ENCODE results near the gene LAMA4.

DNA sequence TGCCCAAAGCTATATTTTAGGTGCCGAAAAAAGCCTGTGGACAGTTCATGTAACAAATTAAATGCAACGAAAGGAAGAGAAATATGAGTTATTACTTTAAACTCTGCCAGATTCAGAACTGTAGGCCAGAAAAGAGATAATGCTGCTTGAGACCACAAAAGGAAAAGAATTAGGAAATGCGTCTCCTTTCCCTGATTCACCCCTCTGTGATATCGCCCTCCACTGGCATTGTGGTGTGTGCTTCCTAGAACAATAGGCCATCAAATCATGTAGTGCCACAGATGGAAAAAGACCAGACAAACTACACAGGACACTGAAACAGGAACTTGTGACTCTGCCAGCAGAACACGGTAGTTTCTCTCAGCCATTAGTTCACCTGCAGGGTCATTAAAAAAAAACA lies 14.7 kb upstream of the LAMA4 start:
- no peak for TF ChIP-seq CTCF (IDR thresholded peaks at IDR 0.05)
- TF ChIP-seq POLR2A (IDR thresholded peaks at IDR 0.05) = no peak
- TF ChIP-seq POLR2AphosphoS5 (IDR thresholded peaks at IDR 0.05; ENCODE audit: insufficient read depth in 1 of 2, low read depth in 1 of 2) = no peak

Data from vagina (tissue), 2 donors.